ENCODE data around the gene PSMB7.

The PSMB7 gene

DNA sequence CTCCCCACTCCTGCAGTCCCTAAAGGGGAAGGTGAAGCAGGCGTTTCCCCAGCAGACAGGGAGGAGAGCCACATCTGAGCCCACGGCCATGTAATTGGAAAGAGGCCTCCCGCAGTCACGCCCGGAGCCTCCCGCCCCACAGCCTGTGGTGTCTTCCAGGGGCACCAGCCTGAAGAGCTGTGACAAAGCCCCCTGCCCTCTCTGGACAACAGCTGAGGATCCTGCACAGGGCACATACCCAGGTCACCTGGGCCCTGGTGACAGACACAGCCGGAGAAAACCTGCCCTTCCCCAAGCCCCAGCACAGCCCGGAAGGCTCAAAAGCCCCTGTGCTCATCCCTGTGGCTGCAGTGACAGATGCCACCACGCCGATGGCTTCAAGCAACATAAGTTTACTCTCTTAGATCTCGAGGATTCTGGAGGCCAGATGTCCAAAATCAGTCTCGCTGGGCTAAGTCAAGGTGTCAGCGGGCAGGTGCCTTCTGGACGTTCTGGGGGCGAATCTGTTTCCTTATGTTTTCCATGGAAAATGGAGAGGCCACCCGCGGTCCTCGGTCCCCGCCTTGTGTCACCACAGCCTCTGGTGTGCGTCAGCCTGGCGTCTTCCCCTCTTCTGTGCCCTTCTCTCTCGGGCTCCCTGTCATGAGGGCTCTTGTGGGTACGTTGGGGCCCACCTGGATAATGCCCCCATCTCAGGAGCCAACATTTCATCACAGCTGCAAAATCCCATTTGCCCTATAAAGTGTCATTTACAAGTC, 71.5 kb downstream of the PSMB7 start:
- DNase-seq: no peak

GRCh38 chr9:124342776-124343485, 72.3 kb downstream of the PSMB7 start:
- DNase-seq: no peak

GRCh38 chr9:124342402-124342775, 72.9 kb downstream of the PSMB7 start:
- DNase-seq: no peak

DNA sequence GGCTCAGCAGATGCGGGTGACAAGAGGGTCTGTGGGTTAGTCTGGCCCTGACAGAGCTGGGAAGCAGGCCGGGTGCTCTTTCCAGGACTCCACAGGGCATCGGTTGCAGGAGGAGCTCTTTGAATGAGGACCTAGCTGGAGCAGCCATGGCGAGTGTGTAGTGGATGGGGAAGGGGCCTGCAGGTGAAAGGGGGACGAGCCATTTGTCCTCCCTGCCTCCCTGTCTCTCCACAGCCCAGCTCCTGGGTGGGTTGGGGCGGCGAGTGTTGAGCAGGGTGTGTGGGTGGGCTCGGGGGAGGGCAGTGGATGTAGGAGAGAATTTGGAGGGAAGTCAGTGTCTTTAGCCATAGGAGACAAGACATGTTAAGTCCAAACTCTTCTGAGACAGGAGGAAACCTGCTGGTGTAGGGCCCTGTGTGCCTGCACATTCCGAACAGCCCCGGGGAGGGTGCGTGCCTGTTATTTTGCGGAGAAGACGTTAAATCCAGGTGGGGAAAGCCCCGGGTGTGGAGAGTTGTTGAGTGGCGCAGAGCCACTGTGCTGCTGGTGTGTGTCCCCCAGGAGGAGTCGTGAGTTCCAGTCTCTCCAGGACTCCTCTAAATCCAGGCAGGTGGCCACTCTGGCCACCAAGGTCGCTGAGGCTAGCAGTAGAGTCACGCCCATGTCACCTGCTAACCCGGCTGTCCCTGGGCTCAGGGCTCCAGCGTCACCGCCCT, 73.6 kb downstream of the PSMB7 start:
- no peak for DNase-seq

- no peak for DNase-seq
These were observed 74.8 kb downstream of the PSMB7 start for GRCh38 chr9:124340219-124341069.

GRCh38 chr9:124339603-124340146, 75.6 kb downstream of the PSMB7 start:
- no peak for DNase-seq

GRCh38 chr9:124337562-124337961, 77.7 kb downstream of the PSMB7 start:
- no peak for DNase-seq

- no peak for DNase-seq
These were observed 79.9 kb downstream of the PSMB7 start for GRCh38 chr9:124335320-124335707.

GRCh38 chr9:124334568-124335319, 80.5 kb downstream of the PSMB7 start:
- no peak for DNase-seq

GRCh38 chr9:124333203-124333579, 82.1 kb downstream of the PSMB7 start:
- no peak for DNase-seq

- no peak for DNase-seq
These were observed 82.7 kb downstream of the PSMB7 start for GRCh38 chr9:124332361-124333202.

- no peak for DNase-seq
These were observed 83.7 kb downstream of the PSMB7 start for GRCh38 chr9:124331580-124331979.

DNA sequence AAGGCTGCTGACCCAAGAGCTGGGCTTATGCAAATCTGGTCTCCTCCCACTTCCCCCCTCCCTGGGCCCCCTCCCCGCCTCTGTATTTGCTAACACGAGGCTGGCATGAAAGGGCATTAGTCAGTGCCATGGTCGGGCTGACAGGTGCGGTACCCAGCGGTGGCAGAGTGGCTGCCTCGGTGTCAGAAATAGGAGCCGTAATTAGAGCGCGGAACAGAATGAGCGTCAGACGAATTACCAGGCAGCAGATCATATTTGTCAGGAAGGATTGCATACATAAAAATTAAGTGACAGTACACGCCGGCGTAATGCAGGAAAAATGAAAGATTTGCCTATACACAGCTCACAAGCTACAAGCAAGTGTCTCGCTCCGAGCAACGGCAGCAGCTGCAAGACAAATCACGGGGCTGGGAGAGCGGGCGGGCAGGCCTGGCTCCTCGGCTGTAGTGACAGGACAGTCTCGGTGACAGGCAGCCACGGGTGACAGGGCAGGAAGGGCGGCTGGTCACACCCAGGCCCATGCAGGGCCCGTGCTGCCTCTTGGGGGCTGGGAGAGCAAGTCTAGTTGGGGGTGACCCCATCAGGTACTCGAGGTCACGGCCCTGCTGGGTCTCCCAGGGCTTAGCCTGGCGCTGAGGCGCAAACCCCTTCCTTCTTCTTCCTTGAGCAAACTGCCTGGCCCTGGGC, 85.1 kb downstream of the PSMB7 start:
- DNase-seq: no peak

GRCh38 chr9:124329206-124329792, 85.9 kb downstream of the PSMB7 start:
- no peak for DNase-seq

DNA sequence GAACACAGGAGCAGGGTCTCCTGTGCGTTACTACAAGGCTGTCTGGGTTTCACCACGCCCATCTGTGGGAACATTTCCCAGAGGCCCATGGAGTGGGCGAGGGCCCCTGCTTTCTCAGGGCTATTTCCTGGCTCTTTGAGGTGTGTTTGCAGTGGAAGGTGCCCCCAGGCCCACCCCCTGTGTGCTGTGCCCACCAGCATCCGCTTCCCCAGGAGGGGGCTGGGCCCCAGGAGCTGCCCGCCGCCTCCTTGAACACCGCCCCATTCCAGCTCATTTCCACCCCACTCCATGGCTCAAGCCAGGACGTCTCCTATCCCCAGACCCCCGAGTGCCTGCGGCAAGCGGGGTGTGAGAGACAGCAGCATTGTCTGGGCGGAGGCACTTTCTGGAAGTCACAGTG, 87.0 kb downstream of the PSMB7 start:
- DNase-seq: no peak

DNA sequence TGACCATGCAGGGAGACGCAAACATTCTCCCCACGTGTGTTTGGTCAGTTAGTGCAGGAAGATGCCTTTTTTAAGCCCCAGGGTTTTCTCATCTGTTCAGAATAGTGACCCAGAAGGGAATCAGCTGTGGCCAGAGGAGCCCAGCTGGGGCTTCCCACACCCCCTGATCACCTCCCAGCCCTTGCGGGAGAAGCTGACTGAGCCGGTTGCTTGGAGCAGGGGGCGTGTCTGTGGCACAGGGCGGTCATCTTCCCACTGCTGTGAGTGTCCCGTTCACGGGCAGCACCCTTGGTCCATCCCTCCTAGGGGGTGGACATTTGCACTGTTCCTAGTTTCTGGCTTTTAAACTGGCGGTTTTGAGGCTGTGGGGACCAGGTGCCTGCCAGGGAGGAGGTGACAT, 87.8 kb downstream of the PSMB7 start:
- DNase-seq: no peak

DNA sequence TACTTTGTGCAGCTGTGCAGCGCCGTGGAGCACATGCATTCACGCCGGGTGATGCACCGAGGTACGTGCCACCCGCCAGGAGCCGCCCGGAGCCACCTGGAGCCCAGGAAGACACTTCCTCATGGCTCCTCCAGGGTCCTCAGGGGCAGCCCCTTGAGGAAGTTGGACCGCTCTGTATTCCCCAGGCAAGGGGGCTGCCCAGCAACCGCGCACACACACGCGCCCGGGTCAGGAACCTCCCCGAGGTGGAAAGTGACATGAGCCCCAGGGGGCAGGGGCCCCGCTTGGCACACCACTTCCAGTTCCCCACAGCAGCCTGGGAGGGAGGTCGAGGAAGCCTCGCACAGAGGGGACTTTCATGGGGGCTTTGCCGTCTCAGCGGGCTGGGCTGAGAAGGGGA, 88.9 kb downstream of the PSMB7 start:
- DNase-seq: no peak

DNA sequence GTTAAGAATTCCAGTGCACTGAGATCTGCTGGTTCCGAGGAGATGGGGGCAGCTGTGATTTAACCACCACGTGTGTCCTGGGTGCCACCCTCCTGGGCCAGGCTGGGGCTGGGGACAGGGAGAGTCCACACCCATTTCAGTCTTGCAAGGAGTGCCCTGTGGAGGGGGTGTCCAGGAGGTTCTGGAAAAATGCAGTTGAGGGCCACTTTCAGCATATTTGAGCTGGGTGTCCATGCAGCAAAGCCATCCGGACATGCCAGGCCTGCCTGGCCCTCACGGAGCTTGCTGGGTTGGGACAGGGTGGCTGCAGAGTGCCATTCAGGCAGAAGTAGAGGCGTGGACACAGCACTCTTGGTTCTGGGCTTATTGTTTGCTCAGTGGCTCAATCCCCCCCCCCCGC, 89.4 kb downstream of the PSMB7 start:
- no peak for DNase-seq

DNA sequence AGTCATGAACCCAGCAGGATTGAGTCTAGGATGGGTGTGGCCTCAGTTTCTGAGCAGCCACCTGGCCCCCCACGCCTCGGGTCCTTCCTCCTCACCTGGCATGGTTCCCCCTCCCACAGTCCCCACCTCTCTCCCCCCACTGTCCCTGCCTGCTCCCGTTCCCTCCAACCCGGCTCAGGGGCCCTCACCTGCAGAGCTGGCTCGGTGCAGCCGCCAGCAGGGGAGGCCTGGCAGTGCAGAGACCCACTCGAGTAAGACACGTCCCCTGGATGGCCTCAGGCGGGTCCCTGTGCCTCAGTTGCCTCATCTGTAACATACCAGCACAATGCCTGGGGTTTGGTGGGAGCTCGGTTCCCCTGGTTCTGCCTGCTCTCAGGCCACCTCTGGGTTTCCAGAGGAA, 91.3 kb downstream of the PSMB7 start:
- DNase-seq: no peak
